Medulla oblongata (tissue), 1 donor: ENCODE data around the gene LIMK2.
"Not testable (repeated sequence)": the region's sequence is repeated elsewhere in the genome, so short reads cannot be mapped to it uniquely, and the experiment has no call there.

Experiments
- DNase-seq: peaks from one replicate; pipeline ENCODE4 v3.0.0-alpha.2; 2015; ENCODE audit errors: extremely low spot score

Gene LIMK2

GRCh38 chr22:31211482-31211861 lies 626 bp upstream of the LIMK2 start:
- no peak for DNase-seq

GRCh38 chr22:31212783-31213629 lies 908 bp downstream of the LIMK2 start:
- DNase-seq = no peak

DNA sequence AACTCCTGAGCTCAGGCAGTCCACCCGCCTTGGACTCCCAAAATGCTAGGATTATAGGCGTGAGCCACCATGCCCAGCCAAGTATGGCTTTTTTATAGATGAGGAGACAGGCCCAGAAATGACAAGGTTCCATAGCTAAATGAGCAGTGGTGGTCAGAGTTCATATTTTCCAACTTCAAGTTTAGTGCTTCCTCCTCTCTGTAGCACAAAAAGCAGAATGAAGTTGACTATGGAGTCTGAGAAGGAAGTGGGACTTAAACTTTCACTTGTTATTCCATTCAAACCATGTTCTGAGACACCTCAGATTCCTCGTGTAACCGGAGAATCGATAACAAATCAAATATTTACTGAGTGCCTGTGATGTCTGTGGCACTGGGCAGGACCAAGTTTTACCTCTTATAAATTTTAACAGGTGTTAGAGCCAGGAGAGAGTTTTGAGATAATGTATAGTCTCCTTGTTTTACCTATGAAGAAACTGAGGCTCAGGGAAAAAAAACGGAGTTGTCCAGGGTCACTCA lies 3.0 kb downstream of the LIMK2 start:
- DNase-seq = no peak

DNA sequence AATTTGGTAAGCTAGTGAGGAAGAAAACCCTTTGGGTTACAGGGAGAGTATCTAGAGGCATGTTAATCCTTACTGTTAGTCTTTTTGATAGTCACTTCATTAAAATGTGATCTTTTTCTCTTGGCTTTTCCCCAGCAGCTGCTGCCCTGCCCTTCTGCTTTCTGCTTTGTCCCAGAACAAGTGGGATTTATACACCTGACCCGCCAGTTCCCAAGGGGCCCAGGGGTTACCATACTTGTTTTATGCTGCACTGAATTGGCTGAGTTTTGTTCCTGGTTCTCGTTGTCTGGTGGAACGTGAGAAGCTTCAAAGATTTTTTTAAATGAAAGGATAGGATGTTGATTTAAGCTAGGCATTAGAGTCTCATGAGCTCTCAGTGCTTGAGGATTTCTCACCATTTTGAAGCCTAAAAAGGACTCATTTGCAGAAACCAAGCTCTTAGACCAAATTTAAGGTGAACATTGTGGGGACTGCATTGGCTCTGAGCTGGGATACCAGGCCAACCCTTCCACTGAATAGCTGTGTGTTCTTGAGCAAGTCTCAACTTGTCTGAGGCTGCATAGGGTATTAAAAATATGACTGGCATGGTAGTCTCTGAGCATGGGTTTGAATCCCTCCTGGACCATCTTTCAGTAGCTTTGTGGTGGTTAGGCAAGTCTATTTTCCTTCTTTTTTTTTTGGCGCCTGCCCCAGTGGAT lies 6.6 kb downstream of the LIMK2 start:
- no peak for DNase-seq

- DNase-seq = no peak
Measured at GRCh38 chr22:31221084-31221483, 9.0 kb downstream of the LIMK2 start.

GRCh38 chr22:31222736-31223135 lies 10.6 kb downstream of the LIMK2 start:
- no peak for DNase-seq

DNA sequence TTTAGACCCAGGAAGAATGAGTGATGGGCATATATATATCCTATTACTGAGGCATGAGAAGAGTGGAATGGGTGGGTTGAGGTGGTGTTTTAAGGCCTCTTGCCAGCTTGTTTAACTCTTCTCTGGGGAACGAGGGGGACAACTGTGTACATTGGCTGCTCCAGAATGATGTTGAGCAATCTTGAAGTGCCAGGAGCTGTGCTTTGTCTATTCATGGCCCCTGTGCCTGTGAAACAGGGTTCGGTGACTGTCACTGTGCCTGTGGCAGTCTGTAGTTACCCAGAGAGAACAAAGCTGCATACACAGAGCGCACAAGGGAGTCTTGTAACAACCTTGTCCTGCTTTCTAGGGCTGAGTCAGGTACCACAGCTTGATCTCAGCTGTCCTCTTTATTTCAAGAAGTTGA lies 11.7 kb downstream of the LIMK2 start:
- DNase-seq = peak; percentile 84

GRCh38 chr22:31224691-31225090 lies 12.6 kb downstream of the LIMK2 start:
- DNase-seq = not testable (repeated sequence)

GRCh38 chr22:31227186-31227585 lies 15.1 kb downstream of the LIMK2 start:
- DNase-seq = no peak

GRCh38 chr22:31229402-31230079 lies 17.4 kb downstream of the LIMK2 start:
- DNase-seq = peak; percentile 66

DNA sequence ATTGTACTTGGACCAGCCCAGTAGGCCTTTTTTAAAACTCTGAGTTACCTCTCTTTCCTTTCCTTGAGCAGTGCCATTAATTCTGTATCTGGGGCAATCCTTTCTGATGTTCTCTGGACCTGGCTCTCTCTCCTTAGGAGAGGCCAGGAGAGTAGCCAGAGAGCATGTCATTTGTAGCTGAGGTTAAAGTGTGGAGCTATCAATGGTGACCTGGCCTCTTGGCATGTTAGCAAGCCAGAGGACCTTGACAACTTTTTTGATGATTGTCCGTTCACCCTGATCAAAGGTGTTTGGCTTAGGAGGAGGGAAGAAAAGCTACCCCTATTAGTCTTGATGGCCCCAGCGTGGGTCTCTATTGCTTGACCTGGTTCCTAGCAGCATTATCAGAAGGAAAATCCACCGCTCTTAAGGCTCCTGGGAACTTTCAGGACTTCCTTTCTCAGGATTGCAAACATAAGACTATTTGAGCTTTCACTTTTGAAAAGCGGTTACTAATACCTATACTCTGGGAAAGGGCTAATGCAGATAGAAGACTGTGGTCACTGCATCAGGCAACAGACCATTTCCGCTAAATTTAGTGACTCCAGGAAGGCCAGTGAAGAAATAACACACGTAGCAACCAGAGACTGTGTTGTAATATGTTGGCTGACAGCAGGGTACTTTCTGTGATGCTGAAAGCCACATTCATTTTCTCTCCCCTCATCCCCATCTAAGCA lies 18.2 kb downstream of the LIMK2 start:
- DNase-seq = no peak

DNA sequence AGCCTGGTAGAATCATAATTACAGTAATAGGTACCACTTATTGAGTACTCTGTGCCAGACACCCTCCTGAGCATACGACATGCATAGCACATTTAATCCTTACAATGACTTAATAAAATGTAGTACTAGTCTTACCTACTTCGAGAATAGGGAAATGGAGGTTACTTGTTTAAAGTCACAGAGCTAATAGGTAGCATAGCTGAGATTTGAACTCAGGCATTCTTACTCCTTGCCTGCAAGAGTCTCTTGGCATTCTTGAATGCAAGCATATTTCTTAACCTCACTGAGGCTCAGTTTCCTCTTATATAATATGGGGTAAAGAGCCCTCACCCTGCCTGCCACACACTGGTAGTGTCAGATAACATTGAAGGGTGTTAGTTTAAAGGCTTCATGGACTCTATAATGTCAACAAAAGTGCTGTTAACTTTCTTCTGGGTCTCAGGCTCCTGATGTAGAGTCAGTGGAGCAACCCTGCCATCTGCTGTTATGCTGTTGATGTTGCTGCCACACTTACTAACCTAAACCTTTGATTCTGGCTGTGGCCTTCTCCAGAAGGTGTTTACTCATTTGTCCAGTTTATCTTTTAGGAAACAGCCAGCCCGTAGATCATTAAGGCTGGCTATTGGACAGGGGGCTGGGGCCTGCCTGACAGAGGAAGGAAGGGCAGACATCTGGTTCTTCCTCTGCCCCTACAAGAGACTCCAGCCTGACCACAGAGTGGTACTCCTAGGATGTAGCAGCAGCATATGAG lies 18.9 kb downstream of the LIMK2 start:
- DNase-seq = peak; percentile 84

- no peak for DNase-seq
Measured at GRCh38 chr22:31233001-31233400, 20.9 kb downstream of the LIMK2 start.

DNA sequence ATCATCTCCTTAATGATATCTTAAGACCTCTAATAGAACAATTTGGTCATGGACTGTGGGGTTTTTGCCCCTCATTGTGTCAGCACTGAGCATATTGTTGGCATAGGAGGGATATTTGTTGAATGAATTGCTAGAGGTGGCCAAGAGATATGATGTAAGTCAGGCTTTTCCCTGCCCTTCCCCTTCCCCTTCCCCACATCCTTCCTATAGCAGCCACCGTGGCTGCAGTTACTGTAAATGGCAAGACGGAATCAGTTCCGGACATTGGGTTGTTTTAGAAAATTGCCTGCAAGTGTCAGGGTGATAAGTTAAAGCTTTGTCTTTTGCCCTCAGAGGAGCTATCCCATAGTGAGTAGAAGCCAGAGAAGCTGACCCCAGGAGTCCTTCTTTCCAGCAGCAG lies 23.0 kb downstream of the LIMK2 start:
- no peak for DNase-seq

GRCh38 chr22:31236044-31236443 lies 23.9 kb downstream of the LIMK2 start:
- not testable (repeated sequence) for DNase-seq

DNA sequence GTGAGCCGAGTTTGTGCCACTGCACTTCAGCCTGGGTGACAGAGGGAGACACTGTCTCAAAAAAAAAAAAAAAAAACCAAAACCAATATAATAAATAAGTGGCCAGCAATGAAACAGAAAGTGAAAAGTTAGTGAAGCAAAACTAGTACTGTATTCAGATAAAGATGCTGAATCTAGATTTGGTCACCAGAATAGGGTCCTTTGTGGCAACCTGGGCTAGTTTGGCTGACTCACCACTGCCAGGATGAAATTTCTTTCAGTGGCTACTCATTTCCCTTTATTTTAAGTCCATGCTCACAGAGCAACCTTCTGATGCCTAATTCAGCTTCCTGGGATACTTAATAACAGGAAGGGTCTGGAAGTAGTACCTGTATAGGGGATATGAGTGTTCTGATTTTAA lies 26.0 kb downstream of the LIMK2 start:
- no peak for DNase-seq

GRCh38 chr22:31239771-31240370 lies 27.8 kb downstream of the LIMK2 start:
- DNase-seq = no peak

- DNase-seq = no peak
Measured at GRCh38 chr22:31241200-31241599, 29.1 kb downstream of the LIMK2 start.

DNA sequence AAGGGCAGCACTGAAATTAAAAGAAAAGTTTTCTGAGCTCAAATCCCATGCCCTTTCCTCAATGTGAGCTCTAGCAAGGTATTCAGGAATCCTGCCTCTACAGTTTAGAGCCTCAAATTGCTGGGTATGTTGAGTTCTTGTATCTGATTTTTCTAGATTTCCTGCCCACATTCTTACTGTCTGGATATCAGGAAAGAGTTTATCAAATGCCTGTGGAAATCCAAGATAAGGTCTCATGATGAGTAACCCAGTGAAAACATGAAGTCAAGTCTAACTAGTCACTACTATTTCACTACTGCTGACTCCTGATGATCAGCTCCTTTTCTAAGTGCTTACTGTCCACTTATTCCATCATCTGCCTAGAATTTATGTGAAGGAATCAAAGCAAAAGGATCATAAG lies 29.8 kb downstream of the LIMK2 start:
- no peak for DNase-seq

DNA sequence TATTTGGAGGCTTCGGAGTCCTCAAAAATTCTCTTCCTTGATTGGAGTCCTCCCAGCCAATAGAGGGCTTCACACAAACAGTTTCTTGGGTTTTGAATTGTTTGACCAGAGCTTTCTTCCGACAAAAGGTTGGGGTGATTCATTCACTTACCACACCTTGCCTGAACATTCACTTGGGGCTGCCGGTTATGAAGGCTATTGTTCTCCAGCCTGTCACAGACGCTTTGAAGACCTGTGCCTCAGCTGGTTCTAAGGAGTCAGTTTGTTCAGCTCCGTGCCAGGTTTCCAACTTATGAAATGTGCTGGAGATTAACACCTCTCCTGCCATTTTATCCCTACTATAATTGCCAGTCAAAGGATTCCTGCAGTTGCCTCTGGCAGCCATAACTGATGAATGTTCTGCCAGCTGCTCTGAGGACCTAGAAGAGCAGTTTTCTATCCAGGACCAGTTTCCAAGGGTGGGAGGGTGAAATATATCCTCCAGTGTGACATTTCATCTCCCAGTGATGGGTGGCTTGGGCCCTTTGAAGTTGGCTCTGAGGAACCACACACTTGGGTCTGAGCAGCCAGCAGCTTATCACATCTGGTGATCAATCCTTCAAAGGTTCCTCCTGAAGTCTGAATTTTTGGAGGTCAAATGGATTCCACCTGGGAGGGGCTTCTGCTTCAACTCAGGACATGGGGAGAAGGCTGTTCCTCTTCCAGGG lies 31.4 kb downstream of the LIMK2 start:
- DNase-seq = no peak
